ENCODE data around the gene NIPBL.
"Not testable (repeated sequence)": the region's sequence is repeated elsewhere in the genome, so short reads cannot be mapped to it uniquely, and the experiment has no call there.

Gene NIPBL

GRCh38 chr5:36978196-36978595 lies 101.6 kb downstream of the NIPBL start:
- Histone ChIP-seq H3K4me1 (ENCODE audit: control insufficient read depth, insufficient read depth, low read length) (no peaks in the 10 kb centered on the region), H3K9ac (ENCODE audit: low read length in 2 of 2) (no peak overlapping the region), H3K36me3 (ENCODE audit: control insufficient read depth in 2 of 2, insufficient read depth in 2 of 2, low read length in 2 of 2) (peaks cover 6 to 9% of the 10 kb centered on the region in 2 donors), H3K4me3 (ENCODE audit: low read length in 2 of 2) (no peak overlapping the region), H3K9me3 (ENCODE audit: control insufficient read depth in 2 of 2, low read length in 2 of 2) (no peaks in the 10 kb centered on the region), H3K27me3 (ENCODE audit: control insufficient read depth in 1 of 2, insufficient read depth in 2 of 2, low read length in 2 of 2) (no peaks in the 10 kb centered on the region), H3K27ac (ENCODE audit: low read length) (no peak overlapping the region)

- Histone ChIP-seq H3K9ac (ENCODE audit: low read length in 2 of 2) (no peak overlapping the region), H3K27ac (ENCODE audit: low read length) (no peak overlapping the region), H3K4me1 (ENCODE audit: control insufficient read depth, insufficient read depth, low read length) (no peaks in the 10 kb centered on the region), H3K4me3 (ENCODE audit: low read length in 2 of 2) (no peak overlapping the region), H3K36me3 (ENCODE audit: control insufficient read depth in 2 of 2, insufficient read depth in 2 of 2, low read length in 2 of 2) (peaks cover 0 to 3% of the 10 kb centered on the region in 2 donors), H3K9me3 (ENCODE audit: control insufficient read depth in 2 of 2, low read length in 2 of 2) (no peaks in the 10 kb centered on the region), H3K27me3 (ENCODE audit: control insufficient read depth in 1 of 2, insufficient read depth in 2 of 2, low read length in 2 of 2) (no peaks in the 10 kb centered on the region)
Observed at GRCh38 chr5:36982146-36982545, 105.6 kb downstream of the NIPBL start.

GRCh38 chr5:36985387-36985786 lies 108.8 kb downstream of the NIPBL start:
- Histone ChIP-seq H3K27ac (ENCODE audit: low read length) (no peak overlapping the region), H3K4me3 (ENCODE audit: low read length in 2 of 2) (no peak overlapping the region), H3K4me1 (ENCODE audit: control insufficient read depth, insufficient read depth, low read length) (no peaks in the 10 kb centered on the region), H3K27me3 (ENCODE audit: control insufficient read depth in 1 of 2, insufficient read depth in 2 of 2, low read length in 2 of 2) (no peaks in the 10 kb centered on the region), H3K36me3 (ENCODE audit: control insufficient read depth in 2 of 2, insufficient read depth in 2 of 2, low read length in 2 of 2) (peaks cover 0 to 3% of the 10 kb centered on the region in 2 donors), H3K9me3 (ENCODE audit: control insufficient read depth in 2 of 2, low read length in 2 of 2) (no peaks in the 10 kb centered on the region), H3K9ac (ENCODE audit: low read length in 2 of 2) (no peak overlapping the region)

- H3K4me3 ChIP-seq (ENCODE audit: low read length in 2 of 2): no peak overlapping the region
- H3K27ac ChIP-seq (ENCODE audit: low read length): no peak overlapping the region
- H3K4me1 ChIP-seq (ENCODE audit: control insufficient read depth, insufficient read depth, low read length): no peaks in the 10 kb centered on the region
- H3K9me3 ChIP-seq (ENCODE audit: control insufficient read depth in 2 of 2, low read length in 2 of 2): no peaks in the 10 kb centered on the region
- H3K27me3 ChIP-seq (ENCODE audit: control insufficient read depth in 1 of 2, insufficient read depth in 2 of 2, low read length in 2 of 2): no peaks in the 10 kb centered on the region
- H3K36me3 ChIP-seq (ENCODE audit: control insufficient read depth in 2 of 2, insufficient read depth in 2 of 2, low read length in 2 of 2): peaks cover 0 to 3% of the 10 kb centered on the region in 2 donors
- no peak overlapping the region for H3K9ac ChIP-seq (ENCODE audit: low read length in 2 of 2)
Observed at GRCh38 chr5:36988396-36988795, 111.8 kb downstream of the NIPBL start.

GRCh38 chr5:36998578-36998977 lies 122.0 kb downstream of the NIPBL start:
- H3K4me3 ChIP-seq (ENCODE audit: low read length in 2 of 2): no peak overlapping the region
- H3K36me3 ChIP-seq (ENCODE audit: control insufficient read depth in 2 of 2, insufficient read depth in 2 of 2, low read length in 2 of 2): peaks cover 12 to 17% of the 10 kb centered on the region in 2 donors
- no peak overlapping the region for H3K27ac ChIP-seq (ENCODE audit: low read length)
- H3K9ac ChIP-seq (ENCODE audit: low read length in 2 of 2): no peak overlapping the region
- no peaks in the 10 kb centered on the region for H3K27me3 ChIP-seq (ENCODE audit: control insufficient read depth in 1 of 2, insufficient read depth in 2 of 2, low read length in 2 of 2)
- H3K9me3 ChIP-seq (ENCODE audit: control insufficient read depth in 2 of 2, low read length in 2 of 2): no peaks in the 10 kb centered on the region
- no peaks in the 10 kb centered on the region for H3K4me1 ChIP-seq (ENCODE audit: control insufficient read depth, insufficient read depth, low read length)

- no peak overlapping the region for H3K4me3 ChIP-seq (ENCODE audit: low read length in 2 of 2)
- no peaks in the 10 kb centered on the region for H3K27me3 ChIP-seq (ENCODE audit: control insufficient read depth in 1 of 2, insufficient read depth in 2 of 2, low read length in 2 of 2)
- no peak overlapping the region for H3K9ac ChIP-seq (ENCODE audit: low read length in 2 of 2)
- H3K4me1 ChIP-seq (ENCODE audit: control insufficient read depth, insufficient read depth, low read length): no peaks in the 10 kb centered on the region
- peaks cover 7 to 13% of the 10 kb centered on the region in 2 donors for H3K36me3 ChIP-seq (ENCODE audit: control insufficient read depth in 2 of 2, insufficient read depth in 2 of 2, low read length in 2 of 2)
- no peaks in the 10 kb centered on the region for H3K9me3 ChIP-seq (ENCODE audit: control insufficient read depth in 2 of 2, low read length in 2 of 2)
- no peak overlapping the region for H3K27ac ChIP-seq (ENCODE audit: low read length)
Observed at GRCh38 chr5:37002176-37002751, 125.7 kb downstream of the NIPBL start.

- no peaks in the 10 kb centered on the region for H3K9me3 ChIP-seq (ENCODE audit: control insufficient read depth in 2 of 2, low read length in 2 of 2)
- H3K36me3 ChIP-seq (ENCODE audit: control insufficient read depth in 2 of 2, insufficient read depth in 2 of 2, low read length in 2 of 2): peaks cover 10 to 21% of the 10 kb centered on the region in 2 donors
- H3K4me3 ChIP-seq (ENCODE audit: low read length in 2 of 2): no peak overlapping the region
- H3K27ac ChIP-seq (ENCODE audit: low read length): no peak overlapping the region
- no peaks in the 10 kb centered on the region for H3K4me1 ChIP-seq (ENCODE audit: control insufficient read depth, insufficient read depth, low read length)
- no peaks in the 10 kb centered on the region for H3K27me3 ChIP-seq (ENCODE audit: control insufficient read depth in 1 of 2, insufficient read depth in 2 of 2, low read length in 2 of 2)
- H3K9ac ChIP-seq (ENCODE audit: low read length in 2 of 2): no peak overlapping the region
Observed at GRCh38 chr5:37005252-37005651, 128.7 kb downstream of the NIPBL start.

GRCh38 chr5:37005946-37006540 lies 129.5 kb downstream of the NIPBL start:
- Histone ChIP-seq H3K9me3 (ENCODE audit: control insufficient read depth in 2 of 2, low read length in 2 of 2) (no peaks in the 10 kb centered on the region), H3K36me3 (ENCODE audit: control insufficient read depth in 2 of 2, insufficient read depth in 2 of 2, low read length in 2 of 2) (peaks cover 12 to 23% of the 10 kb centered on the region in 2 donors), H3K4me1 (ENCODE audit: control insufficient read depth, insufficient read depth, low read length) (no peaks in the 10 kb centered on the region), H3K4me3 (ENCODE audit: low read length in 2 of 2) (no peak overlapping the region), H3K9ac (ENCODE audit: low read length in 2 of 2) (no peak overlapping the region), H3K27ac (ENCODE audit: low read length) (no peak overlapping the region), H3K27me3 (ENCODE audit: control insufficient read depth in 1 of 2, insufficient read depth in 2 of 2, low read length in 2 of 2) (no peaks in the 10 kb centered on the region)

- H3K27me3 ChIP-seq (ENCODE audit: control insufficient read depth in 1 of 2, insufficient read depth in 2 of 2, low read length in 2 of 2); H3K4me1 ChIP-seq (ENCODE audit: control insufficient read depth, insufficient read depth, low read length); H3K9me3 ChIP-seq (ENCODE audit: control insufficient read depth in 2 of 2, low read length in 2 of 2); H3K27ac ChIP-seq (ENCODE audit: low read length); H3K9ac ChIP-seq (ENCODE audit: low read length in 2 of 2); H3K4me3 ChIP-seq (ENCODE audit: low read length in 2 of 2): not testable (repeated sequence)
- peaks cover 5 to 23% of the 10 kb centered on the region in 2 donors for H3K36me3 ChIP-seq (ENCODE audit: control insufficient read depth in 2 of 2, insufficient read depth in 2 of 2, low read length in 2 of 2)
Observed at GRCh38 chr5:37013181-37013580, 136.6 kb downstream of the NIPBL start.

GRCh38 chr5:37014321-37014720 lies 137.8 kb downstream of the NIPBL start:
- Histone ChIP-seq H3K9ac (ENCODE audit: low read length in 2 of 2) (no peak overlapping the region), H3K36me3 (ENCODE audit: control insufficient read depth in 2 of 2, insufficient read depth in 2 of 2, low read length in 2 of 2) (peaks cover 5 to 21% of the 10 kb centered on the region in 2 donors), H3K27me3 (ENCODE audit: control insufficient read depth in 1 of 2, insufficient read depth in 2 of 2, low read length in 2 of 2) (no peaks in the 10 kb centered on the region), H3K9me3 (ENCODE audit: control insufficient read depth in 2 of 2, low read length in 2 of 2) (no peaks in the 10 kb centered on the region), H3K27ac (ENCODE audit: low read length) (no peak overlapping the region), H3K4me3 (ENCODE audit: low read length in 2 of 2) (no peak overlapping the region), H3K4me1 (ENCODE audit: control insufficient read depth, insufficient read depth, low read length) (no peaks in the 10 kb centered on the region)
